Neuron (in vitro differentiated cells): ENCODE results near the gene SH2B2.

ENCODE experiments used
- H2AFZ ChIP-seq: one replicate; pipeline ENCODE4 v1.6.1; 2013; ENCODE audit warnings: low read depth, mild to moderate bottlenecking, inconsistent platforms, low read length, moderate library complexity
- H3K27me3 ChIP-seq: one replicate; pipeline ENCODE4 v1.6.1; 2013; ENCODE audit warnings: low read length; ENCODE audit not compliant: insufficient read depth
- H3K36me3 ChIP-seq: one replicate; pipeline ENCODE4 v1.6.1; 2013; ENCODE audit warnings: low read length; ENCODE audit not compliant: insufficient read depth
- H3K4me1 ChIP-seq: one replicate; pipeline ENCODE4 v1.6.1; 2013; ENCODE audit warnings: low read length; ENCODE audit not compliant: insufficient read depth
- H3K4me3 ChIP-seq: 2 replicates; pipeline ENCODE4 v1.5.1; 2013; ENCODE audit warnings: mild to moderate bottlenecking, low read length, moderate library complexity
- H3K9me3 ChIP-seq: one replicate; pipeline ENCODE4 v1.6.1; 2013; ENCODE audit warnings: low read length

SH2B2 gene

GRCh38 chr7:102285540-102286236 is 980 bp upstream of the SH2B2 start:
- no peaks in the 10 kb centered on the region for H3K36me3 ChIP-seq
- H3K4me1 ChIP-seq: peaks cover 23% of the 10 kb centered on the region
- peak overlapping the region; percentile 76 for H3K4me3 ChIP-seq
- peak overlapping the region; percentile 90 for H2AFZ ChIP-seq
- no peaks in the 10 kb centered on the region for H3K27me3 ChIP-seq
- no peaks in the 10 kb centered on the region for H3K9me3 ChIP-seq

- Histone ChIP-seq H3K9me3 (no peaks in the 10 kb centered on the region), H3K36me3 (no peaks in the 10 kb centered on the region), H2AFZ (peak overlapping the region; percentile 90), H3K4me1 (peaks cover 23% of the 10 kb centered on the region), H3K27me3 (no peaks in the 10 kb centered on the region), H3K4me3 (peak overlapping the region; percentile 90)
These were observed 678 bp downstream of the SH2B2 start for GRCh38 chr7:102287111-102287980.

- peak overlapping the region; percentile 90 for H2AFZ ChIP-seq
- no peaks in the 10 kb centered on the region for H3K9me3 ChIP-seq
These were observed 1.3 kb downstream of the SH2B2 start for GRCh38 chr7:102287981-102288278.

GRCh38 chr7:102288285-102288930 is 1.7 kb downstream of the SH2B2 start:
- Histone ChIP-seq H3K9me3 (no peaks in the 10 kb centered on the region), H3K27me3 (no peaks in the 10 kb centered on the region), H2AFZ (no peak overlapping the region), H3K4me3 (peak overlapping the region; percentile 90), H3K4me1 (peaks cover 23% of the 10 kb centered on the region), H3K36me3 (no peaks in the 10 kb centered on the region)

More at GRCh38 chr7:102287981-102288278, 1.3 kb downstream of the SH2B2 start:
- Histone ChIP-seq H3K36me3 (no peaks in the 10 kb centered on the region), H3K27me3 (no peaks in the 10 kb centered on the region), H3K4me3 (peak overlapping the region; percentile 90), H3K4me1 (peaks cover 23% of the 10 kb centered on the region)

DNA sequence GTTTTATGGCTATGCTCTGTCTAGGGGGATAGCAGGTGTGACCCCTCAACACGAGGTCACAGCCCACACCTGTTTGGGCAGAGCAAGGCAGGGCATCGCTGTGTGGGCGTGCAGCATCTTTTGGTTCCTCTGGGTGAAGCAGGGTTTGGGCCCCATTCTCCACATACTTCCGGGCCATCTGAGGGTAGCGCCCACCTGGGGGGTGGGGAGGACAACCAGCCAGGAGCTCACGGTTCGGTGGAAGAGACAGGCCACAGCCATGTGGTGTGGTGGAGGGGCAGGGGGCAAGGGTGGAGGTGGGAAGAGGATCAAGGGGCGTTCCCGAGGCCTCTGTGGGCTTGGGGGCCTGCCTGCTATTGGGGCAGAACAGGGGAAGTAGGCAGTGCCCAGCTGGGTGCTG is 2.4 kb downstream of the SH2B2 start:
- Histone ChIP-seq H3K4me3 (no peak overlapping the region), H3K36me3 (no peaks in the 10 kb centered on the region), H3K9me3 (no peaks in the 10 kb centered on the region), H3K27me3 (no peaks in the 10 kb centered on the region), H3K4me1 (peaks cover 23% of the 10 kb centered on the region), H2AFZ (no peak overlapping the region)

GRCh38 chr7:102291056-102291915 is 4.6 kb downstream of the SH2B2 start:
- Histone ChIP-seq H3K4me3 (no peak overlapping the region), H3K36me3 (no peaks in the 10 kb centered on the region), H2AFZ (no peak overlapping the region), H3K4me1 (peaks cover 12% of the 10 kb centered on the region), H3K9me3 (no peaks in the 10 kb centered on the region), H3K27me3 (no peaks in the 10 kb centered on the region)

DNA sequence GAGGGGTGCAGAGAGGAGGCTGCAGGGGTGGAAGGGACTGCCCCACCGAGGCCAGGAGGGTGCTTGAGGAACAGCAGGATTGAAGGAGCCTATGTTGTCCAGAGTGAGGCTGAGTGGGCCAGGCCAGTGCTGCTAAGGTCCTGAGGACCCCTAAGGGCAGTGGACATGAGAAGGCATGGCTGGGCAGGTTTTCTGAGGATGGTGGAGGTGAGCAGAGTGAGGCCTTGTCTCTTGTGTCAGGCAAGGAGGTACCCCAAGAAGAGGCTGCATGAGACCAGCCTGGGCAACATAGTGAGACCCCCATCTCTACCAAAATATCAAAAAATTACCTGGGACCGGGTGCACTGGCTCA is 5.2 kb downstream of the SH2B2 start:
- H3K9me3 ChIP-seq: no peaks in the 10 kb centered on the region
- H3K27me3 ChIP-seq: no peaks in the 10 kb centered on the region
- H3K36me3 ChIP-seq: no peaks in the 10 kb centered on the region
- H3K4me3 ChIP-seq: no peak overlapping the region
- H3K4me1 ChIP-seq: peaks cover 10% of the 10 kb centered on the region
- no peak overlapping the region for H2AFZ ChIP-seq

DNA sequence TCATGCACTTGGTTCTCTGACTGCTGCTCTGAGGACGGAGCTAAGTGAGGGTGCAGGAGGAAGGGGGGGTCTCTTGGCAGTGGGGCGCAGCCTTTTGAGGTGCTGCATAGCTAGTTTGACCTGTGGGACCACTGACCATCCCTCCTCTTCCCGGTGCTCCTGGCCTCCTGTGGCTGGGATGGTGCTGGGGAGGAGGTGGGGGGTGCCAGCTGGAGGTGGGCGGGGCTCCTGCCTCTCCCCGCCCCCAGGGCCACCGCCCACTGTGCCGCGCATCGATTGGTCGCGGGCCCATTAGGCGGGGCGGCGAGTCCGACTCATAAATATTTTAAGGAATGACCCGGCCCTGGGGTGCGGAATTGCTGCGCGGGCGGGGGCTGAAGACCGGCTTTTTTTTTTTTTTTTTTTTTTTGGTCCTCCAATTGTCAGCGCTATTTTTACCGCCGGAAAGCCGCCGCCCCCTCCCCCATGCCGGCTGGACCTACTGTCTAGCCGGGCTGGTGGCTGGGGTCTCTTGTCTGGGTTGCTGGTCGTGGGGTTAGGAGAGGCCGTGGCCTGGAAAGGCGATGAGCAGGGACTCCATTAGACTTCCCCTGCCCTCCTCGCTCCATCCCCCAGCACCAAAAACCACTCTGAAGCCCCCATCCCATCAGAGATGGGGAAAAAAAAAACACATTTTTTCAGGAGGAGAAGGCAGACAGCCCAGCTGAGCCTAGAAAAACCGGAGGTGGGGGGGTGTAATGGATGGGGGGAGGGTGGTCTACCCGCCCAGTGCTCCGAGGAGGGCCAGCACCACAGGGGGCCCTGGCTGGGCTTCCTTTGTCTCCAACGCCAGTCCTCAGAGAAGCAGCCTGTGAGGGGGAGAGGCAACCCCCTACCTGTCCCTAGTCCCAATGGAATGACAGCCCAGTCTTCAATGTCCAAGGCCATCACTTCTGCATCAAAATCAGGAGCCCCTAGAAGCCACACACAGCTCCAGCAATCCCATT is 6.4 kb downstream of the SH2B2 start:
- Histone ChIP-seq H3K4me1 (peaks cover 4% of the 10 kb centered on the region), H3K27me3 (no peaks in the 10 kb centered on the region), H3K9me3 (no peaks in the 10 kb centered on the region), H2AFZ (no peak overlapping the region), H3K36me3 (no peaks in the 10 kb centered on the region), H3K4me3 (no peak overlapping the region)

DNA sequence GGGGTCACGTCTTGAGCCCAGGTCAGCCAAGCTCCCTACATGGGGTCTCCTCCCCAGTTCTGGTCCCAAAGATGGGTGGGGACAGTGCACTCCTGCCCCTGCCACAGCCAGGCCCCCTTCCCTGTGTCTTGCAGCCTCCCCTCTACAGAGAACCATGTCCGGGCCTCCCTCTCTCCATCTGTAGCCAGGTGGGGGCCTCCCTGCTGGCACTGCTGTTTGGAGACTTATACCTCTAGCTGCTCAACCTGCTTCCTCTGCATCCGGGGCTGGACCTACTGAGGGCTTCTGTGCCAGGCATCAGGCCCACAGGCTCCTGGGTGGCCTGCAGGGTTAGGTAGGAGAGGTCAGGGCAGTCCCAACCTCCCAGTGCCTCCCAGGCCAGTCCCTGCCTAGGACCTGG is 7.9 kb downstream of the SH2B2 start:
- Histone ChIP-seq H3K36me3 (no peaks in the 10 kb centered on the region), H3K4me1 (no peaks in the 10 kb centered on the region), H2AFZ (no peak overlapping the region), H3K4me3 (no peak overlapping the region), H3K9me3 (no peaks in the 10 kb centered on the region), H3K27me3 (no peaks in the 10 kb centered on the region)

- H3K4me3 ChIP-seq: no peak overlapping the region
- H3K27me3 ChIP-seq: no peaks in the 10 kb centered on the region
- no peaks in the 10 kb centered on the region for H3K4me1 ChIP-seq
- peaks cover under 1% of the 10 kb centered on the region for H3K36me3 ChIP-seq
- no peak overlapping the region for H2AFZ ChIP-seq
- no peaks in the 10 kb centered on the region for H3K9me3 ChIP-seq
These were observed 8.9 kb downstream of the SH2B2 start for GRCh38 chr7:102295346-102296178.

DNA sequence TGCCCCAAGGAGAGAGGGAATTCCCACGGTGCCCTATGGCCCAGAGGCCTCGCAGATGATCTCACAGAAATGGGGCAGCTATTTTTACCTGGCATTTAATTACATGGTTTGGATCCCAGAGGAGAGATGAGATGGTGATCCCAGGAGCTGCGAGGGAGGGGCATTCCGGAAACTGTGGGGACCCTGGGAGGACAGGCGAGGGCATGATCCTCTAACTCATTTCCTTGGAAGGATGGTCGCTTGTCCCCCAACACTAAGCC is 9.4 kb downstream of the SH2B2 start:
- Histone ChIP-seq H3K4me3 (no peak overlapping the region), H3K36me3 (peaks cover 3% of the 10 kb centered on the region), H2AFZ (no peak overlapping the region), H3K9me3 (no peaks in the 10 kb centered on the region), H3K4me1 (no peaks in the 10 kb centered on the region), H3K27me3 (no peaks in the 10 kb centered on the region)
